HCT116 (cell line): ENCODE results near the gene MAP2K6. TPM values are rescaled to one million over a fixed set of nuclear protein-coding genes. Genes with fewer than 3 reads are reported as not detected.

Experiments used
- ATAC-seq: fragments of 200-7000 bp; cut with Tn5 transposase; 2 replicates; pipeline ENCODE4 v1.9.1; 2020; ENCODE audit warnings: mild to moderate bottlenecking, moderate library complexity
- BruUV-seq: library from RNA; stranded (reverse); fragments of 400-500 nt; replicated peaks from 2 replicates; lab custom pipeline; 2021; lab: Mats Ljungman, UMichigan
- CTCF ChIA-PET: fragments of 300-600 bp; sonication (Branson Sonifier 250); formaldehyde crosslinking; loops from one replicate; lab custom pipeline; 2021; ENCODE audit warnings: antibody characterized with exemption; lab: Charles Lee
- POLR2A ChIA-PET: fragments of 300-600, 350-600 bp; sonication (Branson Sonifier 250); formaldehyde crosslinking; loops from one replicate; lab custom pipeline; 2021; ENCODE audit warnings: antibody characterized with exemption; lab: Charles Lee
- RAD21 ChIA-PET, 2 experiments: fragments of 300-600 bp; sonication (Branson Sonifier 250); formaldehyde crosslinking; loops; one replicate each; lab custom pipeline; 2023; ENCODE audit warnings: low total read pairs in 2 of 2; ENCODE audit not compliant: uncharacterized antibody in 2 of 2, unreplicated experiment in 2 of 2, low non-redundant PET in 1 of 2; lab: Charles Lee
- DNase-seq: peaks from one replicate; pipeline ENCODE4 v3.0.0-alpha.2; 2010; ENCODE audit warnings: low read depth, low spot score
- H2AFZ ChIP-seq: fragments of 200-600 bp; shearing (Covaris generic), sonication (generic); 2 replicates; pipeline ENCODE4 v1.6.1; 2017; ENCODE audit warnings: low read depth, mixed run types, mixed read lengths, antibody characterized with exemption, low read length; ENCODE audit not compliant: poor library complexity, severe bottlenecking
- H3K27ac ChIP-seq: 2 replicates; pipeline ENCODE4 v1.5.1; 2012; ENCODE audit warnings: low read depth, low read length
- H3K27me3 ChIP-seq: fragments of 200-600 bp; sonication (generic); 2 replicates; pipeline ENCODE4 v1.6.1; 2016; ENCODE audit warnings: mixed run types, low read length, mixed read lengths; ENCODE audit not compliant: insufficient read depth
- H3K36me3 ChIP-seq, 2 experiments: fragments of 200-500 bp in 1 of 2; fragments of 200-600 bp in 1 of 2; sonication (Bioruptor generic) in 1 of 2; sonication (generic) in 1 of 2; 2 replicates each; pipeline versions ENCODE4 v1.5.1 to v1.6.1; 2014 to 2016; ENCODE audit warnings: low read length in 2 of 2, inconsistent platforms in 1 of 2, mixed read lengths in 1 of 2, mixed run types in 1 of 2; ENCODE audit not compliant: insufficient read depth in 2 of 2, control insufficient read depth in 1 of 2
- H3K4me1 ChIP-seq, 2 experiments: fragments of 200-600 bp in 1 of 2; sonication (generic) in 1 of 2; 2 replicates each; pipeline versions ENCODE4 v1.5.1 to v1.6.1; 2012 to 2017; ENCODE audit warnings: low read length in 2 of 2, inconsistent platforms in 1 of 2, mild to moderate bottlenecking in 1 of 2, mixed read lengths in 1 of 2, mixed run types in 1 of 2, moderate library complexity in 1 of 2; ENCODE audit not compliant: insufficient read depth in 2 of 2, control insufficient read depth in 1 of 2
- H3K4me2 ChIP-seq: fragments of 200-600 bp; sonication (generic); 2 replicates; pipeline ENCODE4 v1.6.1; 2017; ENCODE audit warnings: mixed run types, low read length, mixed read lengths
- H3K4me3 ChIP-seq, 2 experiments: fragments of 200-600 bp in 1 of 2; sonication (generic) in 1 of 2; replicated peaks in 1 of 2; 2 replicates each; pipeline ENCODE4 v1.5.1; 2011 to 2016; ENCODE audit warnings: low read length in 2 of 2, control low read depth in 1 of 2, low read depth in 1 of 2, mild to moderate bottlenecking in 1 of 2, mixed read lengths in 1 of 2, mixed run types in 1 of 2
- H3K79me2 ChIP-seq: fragments of 200-600 bp; sonication (generic); 2 replicates; pipeline ENCODE4 v1.6.1; 2017; ENCODE audit warnings: mild to moderate bottlenecking, mixed run types, low read length, moderate library complexity, mixed read lengths; ENCODE audit not compliant: insufficient read depth
- H3K9ac ChIP-seq: fragments of 200-600 bp; sonication (generic); 2 replicates; pipeline ENCODE4 v1.6.1; 2016; ENCODE audit warnings: low read length, mixed read lengths
- H3K9me2 ChIP-seq: fragments of 200-600 bp; sonication (generic), shearing (Covaris generic); 2 replicates; pipeline ENCODE4 v1.6.1; 2017; ENCODE audit warnings: mixed run types, mild to moderate bottlenecking, moderate library complexity; ENCODE audit not compliant: insufficient read depth
- H3K9me3 ChIP-seq, 2 experiments: fragments of 200-500 bp in 1 of 2; fragments of 200-600 bp in 1 of 2; sonication (Bioruptor generic) in 1 of 2; sonication (generic) in 1 of 2; 2 replicates each; pipeline ENCODE4 v1.6.1; 2014 to 2017; ENCODE audit warnings: low read length in 2 of 2, mixed read lengths in 2 of 2, inconsistent platforms in 1 of 2, low read depth in 1 of 2, mild to moderate bottlenecking in 1 of 2, mixed run types in 1 of 2, moderate library complexity in 1 of 2; ENCODE audit not compliant: control insufficient read depth in 1 of 2, insufficient read depth in 1 of 2
- H4K20me1 ChIP-seq: fragments of 200-600 bp; sonication (generic), shearing (Covaris generic); 2 replicates; pipeline ENCODE4 v1.6.1; 2017; ENCODE audit warnings: mixed run types, mild to moderate bottlenecking, moderate library complexity; ENCODE audit not compliant: insufficient read depth
- CBX3 ChIP-seq: IDR thresholded peaks from 2 replicates; pipeline ENCODE4 v1.6.1; 2012; ENCODE audit warnings: low read depth
- CEBPB ChIP-seq: IDR thresholded peaks from 2 replicates; pipeline ENCODE4 v1.6.1; 2012; ENCODE audit warnings: low read depth
- CTCF ChIP-seq, 3 experiments: fragments of 200-600 bp in 1 of 3; sonication (generic) in 1 of 3; IDR thresholded peaks in 2 of 3; conservative IDR thresholded peaks in 1 of 3; 2 replicates each; pipeline ENCODE4 v1.5.1; 2012 to 2017; ENCODE audit warnings: low read depth in 2 of 3, low read length in 2 of 3, antibody characterized with exemption in 1 of 3, borderline replicate concordance in 1 of 3, control low read depth in 1 of 3, mild to moderate bottlenecking in 1 of 3, mixed read lengths in 1 of 3, mixed run types in 1 of 3, moderate library complexity in 1 of 3; ENCODE audit not compliant: insufficient read depth in 1 of 3
- EGR1 ChIP-seq: IDR thresholded peaks from 2 replicates; pipeline ENCODE4 v1.6.1; 2012; ENCODE audit warnings: low read depth
- EZH2phosphoT487 ChIP-seq: fragments of 200-600 bp; IDR thresholded peaks from 2 replicates; pipeline ENCODE4 v1.6.1; 2018; ENCODE audit warnings: antibody characterized with exemption, borderline replicate concordance
- JUND ChIP-seq: IDR thresholded peaks from 2 replicates; pipeline ENCODE4 v1.6.1; 2012
- SIN3A ChIP-seq: IDR thresholded peaks from 2 replicates; pipeline ENCODE4 v1.6.1; 2012; ENCODE audit warnings: low read depth
- SP1 ChIP-seq: IDR thresholded peaks from 2 replicates; pipeline ENCODE4 v1.6.1; 2012; ENCODE audit warnings: low read depth
- ZBTB33 ChIP-seq: IDR thresholded peaks from 2 replicates; pipeline ENCODE4 v1.6.1; 2011; ENCODE audit warnings: mild to moderate bottlenecking, low read length, moderate library complexity; ENCODE audit not compliant: insufficient replicate concordance; ENCODE audit errors: extremely low read depth
- ZFX ChIP-seq: fragments of 450-650 bp; IDR thresholded peaks from 2 replicates; pipeline ENCODE4 v1.6.1; 2017
- intact Hi-C: fragments of 100-400 bp; cut with micrococcal nuclease; formaldehyde crosslinking; loops from 2 replicates; pipeline ENCODE4 v1.10.0; 2022
- total RNA-seq: library from RNA; stranded (reverse); gene quantifications from one replicate; pipeline ENCODE4 v1.2.1, GENCODE V29; 2021; ENCODE audit not compliant: unreplicated experiment

Gene MAP2K6
- total RNA-seq, 1 experiment from 2014 or later: 0.22 TPM

- Histone ChIP-seq H3K9ac (no peak overlapping the region), H3K27me3 (no peaks in the 10 kb centered on the region), H3K4me3 (no peak overlapping the region), H3K79me2 (no peaks in the 10 kb centered on the region), H3K9me3 (no peaks in the 10 kb centered on the region), H3K36me3 (no peaks in the 10 kb centered on the region), H3K27ac (no peak overlapping the region), H2AFZ (no peak overlapping the region), H3K4me2 (no peak overlapping the region), H3K9me2 (no peaks in the 10 kb centered on the region), H4K20me1 (no peaks in the 10 kb centered on the region), H3K4me1 (no peaks in the 10 kb centered on the region)
- RAD21 ChIA-PET: no interaction called here
- DNase-seq: no peak
- no peak for ATAC-seq
- POLR2A ChIA-PET: no interaction called here
- TF ChIP-seq EGR1: no peak
- TF ChIP-seq ZBTB33: no peak
- TF ChIP-seq JUND: no peak
- TF ChIP-seq CBX3: no peak
- TF ChIP-seq SP1: no peak
- TF ChIP-seq CEBPB: no peak
- TF ChIP-seq CTCF (IDR thresholded peaks at IDR 0.05 in 2 of 3, conservative IDR thresholded peaks at IDR 0.05 in 1 of 3; ENCODE audit: borderline replicate concordance in 1 of 3, insufficient read depth in 1 of 3, low read depth in 2 of 3, low read length in 2 of 3): no peak
- TF ChIP-seq SIN3A: no peak
- TF ChIP-seq ZFX: no peak
- TF ChIP-seq EZH2phosphoT487: no peak
- intact Hi-C loops: no loop called here
- CTCF ChIA-PET: no interaction called here
- BruUV-seq: no TSS peak
These were observed 47.2 kb upstream of the MAP2K6 start for GRCh38 chr17:69367298-69367697.
